Activated naive CD4-positive, alpha-beta T cell treated with anti-CD3 and anti-CD28 coated beads, Interleukin-2, amount 10 ng/mL, durations not matched to agents 7 days and 5 days (primary cell): ENCODE data around the gene PCDH9.

Experiments
- CTCF ChIA-PET: fragments of 350-600 bp; sonication (Branson Sonifier 250); formaldehyde crosslinking; loops from one replicate; lab custom pipeline; 2021; ENCODE audit warnings: antibody characterized with exemption; lab: Charles Lee
- DNase-seq: peaks from one replicate; pipeline ENCODE4 v3.0.0-alpha.2; 2020
- H3K27ac Mint-ChIP-seq: one replicate; pipeline ENCODE4 v1.8.0; 2021; ENCODE audit warnings: mild to moderate bottlenecking, moderate library complexity, mixed read lengths
- H3K27me3 Mint-ChIP-seq: one replicate; pipeline ENCODE4 v1.8.0; 2021; ENCODE audit warnings: mild to moderate bottlenecking, mixed read lengths
- H3K36me3 Mint-ChIP-seq: one replicate; pipeline ENCODE4 v1.8.0; 2021; ENCODE audit warnings: mixed read lengths
- H3K4me1 Mint-ChIP-seq: one replicate; pipeline ENCODE4 v1.8.0; 2021; ENCODE audit warnings: mixed read lengths
- H3K4me3 Mint-ChIP-seq: one replicate; pipeline ENCODE4 v1.8.0; 2021; ENCODE audit warnings: mild to moderate bottlenecking, moderate library complexity, mixed read lengths
- H3K9me3 Mint-ChIP-seq: one replicate; pipeline ENCODE4 v1.8.0; 2021; ENCODE audit warnings: mixed read lengths

The PCDH9 gene

GRCh38 chr13:67229481-67230403 lies at the start of gene PCDH9:
Gene PCDH9 (minus strand): TSS chr13:67230336. CDS start chr13:67228440, 1,896 bp downstream.
- Mint-ChIP-seq H3K9me3 (no peaks in the 10 kb centered on the region), H3K27me3 (no peaks in the 10 kb centered on the region), H3K4me3 (no peak within 1 kb of the TSS), H3K36me3 (no peaks in the 10 kb centered on the region), H3K4me1 (peaks cover 7% of the 10 kb centered on the region), H3K27ac (no peak within 1 kb of the TSS)
- DNase-seq: no peak
- CTCF ChIA-PET: no interaction called here

- no peak for DNase-seq
- Mint-ChIP-seq H3K36me3 (no peaks in the 10 kb centered on the region), H3K27ac (no peak overlapping the region), H3K4me1 (no peaks in the 10 kb centered on the region), H3K27me3 (no peaks in the 10 kb centered on the region), H3K4me3 (no peak overlapping the region), H3K9me3 (no peaks in the 10 kb centered on the region)
- CTCF ChIA-PET: no interaction called here
Observed at GRCh38 chr13:67278235-67278634, 48.1 kb upstream of the PCDH9 start.

GRCh38 chr13:67277581-67277980 lies 47.4 kb upstream of the PCDH9 start:
- H3K27ac Mint-ChIP-seq: no peak overlapping the region
- no peaks in the 10 kb centered on the region for H3K27me3 Mint-ChIP-seq
- no peak for DNase-seq
- H3K4me1 Mint-ChIP-seq: no peaks in the 10 kb centered on the region
- H3K9me3 Mint-ChIP-seq: no peaks in the 10 kb centered on the region
- H3K36me3 Mint-ChIP-seq: no peaks in the 10 kb centered on the region
- CTCF ChIA-PET: no interaction called here
- H3K4me3 Mint-ChIP-seq: no peak overlapping the region

- no peak for DNase-seq
- no peaks in the 10 kb centered on the region for H3K9me3 Mint-ChIP-seq
- no peak overlapping the region for H3K4me3 Mint-ChIP-seq
- H3K27me3 Mint-ChIP-seq: no peaks in the 10 kb centered on the region
- no peaks in the 10 kb centered on the region for H3K36me3 Mint-ChIP-seq
- CTCF ChIA-PET: no interaction called here
- no peaks in the 10 kb centered on the region for H3K4me1 Mint-ChIP-seq
- no peak overlapping the region for H3K27ac Mint-ChIP-seq
Observed at GRCh38 chr13:67275351-67275960, 45.3 kb upstream of the PCDH9 start.

- Mint-ChIP-seq H3K4me1 (no peaks in the 10 kb centered on the region), H3K9me3 (no peaks in the 10 kb centered on the region), H3K36me3 (no peaks in the 10 kb centered on the region), H3K27ac (no peak overlapping the region), H3K27me3 (no peaks in the 10 kb centered on the region), H3K4me3 (no peak overlapping the region)
- DNase-seq: no peak
- CTCF ChIA-PET: no interaction called here
Observed at GRCh38 chr13:67273001-67273400, 42.9 kb upstream of the PCDH9 start.

- no peaks in the 10 kb centered on the region for H3K9me3 Mint-ChIP-seq
- no peaks in the 10 kb centered on the region for H3K4me1 Mint-ChIP-seq
Observed at GRCh38 chr13:67267136-67267535, 37.0 kb upstream of the PCDH9 start.

GRCh38 chr13:67259208-67259607 lies 29.1 kb upstream of the PCDH9 start:
- H3K4me1 Mint-ChIP-seq: no peaks in the 10 kb centered on the region

More at GRCh38 chr13:67267136-67267535, 37.0 kb upstream of the PCDH9 start:
- Mint-ChIP-seq H3K27ac (no peak overlapping the region), H3K36me3 (no peaks in the 10 kb centered on the region), H3K4me3 (no peak overlapping the region), H3K27me3 (no peaks in the 10 kb centered on the region)
- no peak for DNase-seq
- CTCF ChIA-PET: no interaction called here

GRCh38 chr13:67258482-67258881 lies 28.3 kb upstream of the PCDH9 start:
- H3K4me3 Mint-ChIP-seq: no peak overlapping the region
- DNase-seq: no peak
- no peaks in the 10 kb centered on the region for H3K27me3 Mint-ChIP-seq
- no peaks in the 10 kb centered on the region for H3K9me3 Mint-ChIP-seq
- no peaks in the 10 kb centered on the region for H3K36me3 Mint-ChIP-seq
- H3K27ac Mint-ChIP-seq: no peak overlapping the region
- no peaks in the 10 kb centered on the region for H3K4me1 Mint-ChIP-seq
- CTCF ChIA-PET: no interaction called here

More at GRCh38 chr13:67259208-67259607, 29.1 kb upstream of the PCDH9 start:
- DNase-seq: no peak
- Mint-ChIP-seq H3K27ac (no peak overlapping the region), H3K27me3 (no peaks in the 10 kb centered on the region), H3K9me3 (no peaks in the 10 kb centered on the region), H3K4me3 (no peak overlapping the region), H3K36me3 (no peaks in the 10 kb centered on the region)
- CTCF ChIA-PET: no interaction called here

GRCh38 chr13:67238861-67239260 lies 8.7 kb upstream of the PCDH9 start:
- CTCF ChIA-PET: interaction anchor here (1.0 kb wide), 1 partner anchor 12 kb away, joined by 3 read pairs; no protein-coding TSS in a partner anchor
- H3K4me1 Mint-ChIP-seq: no peaks in the 10 kb centered on the region
- H3K4me3 Mint-ChIP-seq: no peak overlapping the region
- no peak for DNase-seq
- no peaks in the 10 kb centered on the region for H3K36me3 Mint-ChIP-seq
- H3K9me3 Mint-ChIP-seq: no peaks in the 10 kb centered on the region
- no peaks in the 10 kb centered on the region for H3K27me3 Mint-ChIP-seq
- no peak overlapping the region for H3K27ac Mint-ChIP-seq

- Mint-ChIP-seq H3K27ac (no peak overlapping the region), H3K36me3 (no peaks in the 10 kb centered on the region), H3K27me3 (no peaks in the 10 kb centered on the region), H3K4me3 (no peak overlapping the region), H3K4me1 (no peaks in the 10 kb centered on the region), H3K9me3 (no peaks in the 10 kb centered on the region)
- CTCF ChIA-PET: interaction anchor here (0.7 to 1.1 kb wide), 3 partner anchors 10 to 20 kb away, joined by 3 to 4 read pairs (median 3); no protein-coding TSS in a partner anchor
- DNase-seq: no peak
Observed at GRCh38 chr13:67238277-67238859, 8.2 kb upstream of the PCDH9 start.

- Mint-ChIP-seq H3K9me3 (no peaks in the 10 kb centered on the region), H3K27me3 (no peaks in the 10 kb centered on the region), H3K4me3 (no peak overlapping the region), H3K36me3 (no peaks in the 10 kb centered on the region), H3K4me1 (peaks cover 7% of the 10 kb centered on the region), H3K27ac (no peak overlapping the region)
- DNase-seq: no peak
- CTCF ChIA-PET: no interaction called here
Observed at GRCh38 chr13:67235265-67235664, 5.1 kb upstream of the PCDH9 start.

GRCh38 chr13:67232384-67232783 lies 2.2 kb upstream of the PCDH9 start:
- H3K36me3 Mint-ChIP-seq: no peaks in the 10 kb centered on the region
- CTCF ChIA-PET: interaction anchor here (0.6 kb wide), 1 partner anchor 311 kb away, joined by 4 read pairs; no protein-coding TSS in a partner anchor
- no peak for DNase-seq
- H3K9me3 Mint-ChIP-seq: no peaks in the 10 kb centered on the region
- H3K4me3 Mint-ChIP-seq: no peak overlapping the region
- peaks cover 7% of the 10 kb centered on the region for H3K4me1 Mint-ChIP-seq
- H3K27me3 Mint-ChIP-seq: no peaks in the 10 kb centered on the region
- H3K27ac Mint-ChIP-seq: no peak overlapping the region

- peaks cover 7% of the 10 kb centered on the region for H3K4me1 Mint-ChIP-seq
- H3K9me3 Mint-ChIP-seq: no peaks in the 10 kb centered on the region
- no peaks in the 10 kb centered on the region for H3K36me3 Mint-ChIP-seq
- H3K4me3 Mint-ChIP-seq: no peak overlapping the region
- DNase-seq: no peak
- H3K27ac Mint-ChIP-seq: no peak overlapping the region
- no peaks in the 10 kb centered on the region for H3K27me3 Mint-ChIP-seq
- CTCF ChIA-PET: interaction anchor here (0.6 kb wide), 1 partner anchor 310 kb away, joined by 4 read pairs; no protein-coding TSS in a partner anchor
Observed at GRCh38 chr13:67231289-67232000, 1.3 kb upstream of the PCDH9 start.
